SK-N-SH treated with all-trans-retinoic acid at 6 μM for 48 hours (cell line): ENCODE measurements around the gene CTAGE6.

Experiments
- OSR1 ChIP-seq: fragments of 250-450 bp; sonication (Bioruptor Pico); IDR thresholded peaks from 2 replicates; pipeline ENCODE4 v1.8.0; 2022; ENCODE audit warnings: moderate library complexity, mild to moderate bottlenecking, inconsistent platforms
- PATZ1 ChIP-seq: fragments of 250-450 bp; sonication (Bioruptor Pico); IDR thresholded peaks from 2 replicates; pipeline ENCODE4 v1.8.0; 2020; ENCODE audit warnings: mild to moderate bottlenecking, moderate library complexity, borderline replicate concordance
- POU6F1 ChIP-seq: fragments of 250-450 bp; sonication (Bioruptor Pico); IDR thresholded peaks from 2 replicates; pipeline ENCODE4 v1.8.0; 2021; ENCODE audit warnings: low read depth, mild to moderate bottlenecking, moderate library complexity, borderline replicate concordance
- ZNF70 ChIP-seq: fragments of 450-650 bp; formaldehyde crosslinking; IDR thresholded peaks from 2 replicates; pipeline ENCODE4 v1.5.0; 2020; ENCODE audit warnings: mild to moderate bottlenecking, moderate library complexity

GRCh38 chr7:143735962-143736361 lies 21.5 kb downstream of the CTAGE6 start:
- no peak for TF ChIP-seq POU6F1 (CRISPR knock-in tag)
- no peak for TF ChIP-seq ZNF70 (CRISPR knock-in tag)
- no peak for TF ChIP-seq PATZ1 (CRISPR knock-in tag)
- TF ChIP-seq OSR1 (CRISPR knock-in tag): no peak
